NCI-H526 treated with DMSO at 0.1 percent for 48 hours (cell line): ENCODE measurements around the gene OR52H1.

Source experiments
- DNase-seq: peaks from one replicate; lab custom pipeline; 2025; lab: John Stamatoyannopoulos, UW

Gene OR52H1

GRCh38 chr11:5531053-5531831 lies 17.1 kb downstream of the OR52H1 start:
- DNase-seq: no peak

DNA sequence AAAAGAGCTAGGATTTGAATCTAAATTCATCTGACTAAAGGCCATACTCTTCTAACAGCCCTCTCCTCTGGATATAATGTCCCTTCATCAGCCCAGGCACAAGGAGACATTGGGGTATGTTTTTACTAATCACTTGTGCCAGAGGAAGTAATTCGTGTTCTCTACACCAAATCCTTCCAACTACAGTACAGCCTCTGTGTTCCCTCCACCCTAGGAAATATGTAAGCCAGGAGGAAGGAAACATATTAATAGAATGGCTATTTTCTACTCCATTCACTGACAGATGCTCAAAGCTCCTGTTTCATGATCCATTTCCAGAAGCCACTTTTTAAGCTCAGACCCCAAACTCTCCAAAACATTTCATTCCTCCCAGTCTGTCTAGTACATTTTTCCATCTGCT lies 19.8 kb downstream of the OR52H1 start:
- no peak for DNase-seq

- DNase-seq: no peak
Measured at GRCh38 chr11:5527716-5528115, 20.6 kb downstream of the OR52H1 start.

DNA sequence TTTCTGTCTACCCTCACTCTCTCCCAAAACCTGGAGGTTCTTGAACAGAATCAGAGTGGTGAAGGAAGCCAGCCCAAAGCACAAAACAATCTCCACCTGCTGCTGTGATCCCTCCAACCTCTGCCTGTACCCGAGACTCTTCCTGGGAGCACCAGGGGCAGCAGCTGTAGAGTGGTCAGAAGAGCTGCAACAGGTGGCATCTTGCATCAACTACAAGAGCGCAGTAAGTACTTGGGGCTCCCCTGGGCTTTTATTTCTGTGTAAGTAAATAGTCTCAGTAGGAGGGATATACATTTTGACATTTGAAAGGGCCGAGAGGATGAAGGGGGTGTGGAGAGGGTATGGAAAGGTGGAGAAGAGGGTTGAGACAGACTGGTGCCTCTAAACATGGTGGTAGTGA lies 23.6 kb downstream of the OR52H1 start:
- no peak for DNase-seq

DNA sequence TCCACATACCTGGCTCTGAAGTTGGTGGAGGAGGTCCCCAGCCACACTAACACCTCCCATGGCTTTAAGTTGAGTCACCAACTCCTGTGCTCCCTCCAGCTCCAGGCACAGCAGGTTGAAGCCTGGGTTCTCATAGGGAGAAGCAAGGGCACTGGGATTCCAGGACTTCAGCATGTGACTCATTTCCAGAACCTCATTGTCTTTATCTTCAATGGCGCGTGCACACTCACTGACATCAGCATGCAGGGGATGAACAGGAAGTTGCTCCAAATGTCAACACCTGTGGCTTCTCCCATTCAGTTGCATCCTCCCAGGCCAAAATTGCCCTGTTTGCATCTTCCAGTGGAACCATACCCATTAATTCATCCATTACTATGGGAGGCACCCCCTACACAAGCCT lies 26.0 kb downstream of the OR52H1 start:
- DNase-seq: no peak

DNA sequence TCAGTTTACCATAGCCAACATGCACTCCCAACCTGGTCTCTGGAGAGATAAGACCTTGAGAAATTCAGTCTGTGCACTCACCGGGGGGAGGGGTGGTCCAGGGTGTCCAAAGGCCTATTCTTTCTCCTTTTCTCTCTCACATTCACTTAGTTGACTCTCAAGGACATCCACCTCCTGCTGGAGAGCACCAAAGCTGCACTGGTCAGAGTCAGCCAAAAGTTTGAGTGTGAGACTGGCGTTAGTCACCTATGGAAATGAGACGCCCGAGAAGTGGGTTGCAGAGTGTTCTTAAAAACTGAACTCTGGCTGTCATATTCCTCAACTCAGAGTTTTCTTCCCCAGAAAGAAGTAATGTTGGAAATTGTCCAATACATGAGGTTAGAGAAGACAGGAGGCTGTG lies 26.8 kb downstream of the OR52H1 start:
- DNase-seq: no peak

DNA sequence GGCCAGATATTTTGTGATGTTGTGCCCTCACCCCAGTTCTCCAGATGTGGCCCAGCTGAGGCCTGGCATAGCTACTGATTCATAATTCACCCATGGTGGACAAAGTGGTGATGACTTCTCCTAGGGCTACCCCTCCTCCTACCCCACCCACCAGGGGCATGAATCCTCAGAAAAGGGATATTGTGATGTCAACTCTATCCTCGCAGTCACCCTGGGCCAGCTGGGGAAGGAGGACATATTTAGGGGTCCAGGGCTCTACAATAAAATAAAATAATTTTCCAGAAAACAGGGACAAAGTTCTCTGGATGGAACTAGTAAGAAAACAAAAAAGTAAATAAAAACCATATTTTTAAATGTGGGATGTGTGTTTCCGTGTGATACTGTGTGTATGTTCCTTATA lies 31.7 kb downstream of the OR52H1 start, which contains the start of gene UBQLNL:
TSS of gene UBQLNL (minus strand) at position 101 of the 400 bp plus-strand sequence. CDS start 258 bp downstream, outside the sequence.
- no peak for DNase-seq

- DNase-seq: no peak
Measured at GRCh38 chr11:5514841-5515240, 33.5 kb downstream of the OR52H1 start.

- no peak for DNase-seq
Measured at GRCh38 chr11:5509803-5510202, 38.5 kb downstream of the OR52H1 start, which contains the start of gene UBQLN3. Gene UBQLN3 (minus strand): TSS chr11:5509957. CDS start chr11:5509558, 399 bp downstream.

DNA sequence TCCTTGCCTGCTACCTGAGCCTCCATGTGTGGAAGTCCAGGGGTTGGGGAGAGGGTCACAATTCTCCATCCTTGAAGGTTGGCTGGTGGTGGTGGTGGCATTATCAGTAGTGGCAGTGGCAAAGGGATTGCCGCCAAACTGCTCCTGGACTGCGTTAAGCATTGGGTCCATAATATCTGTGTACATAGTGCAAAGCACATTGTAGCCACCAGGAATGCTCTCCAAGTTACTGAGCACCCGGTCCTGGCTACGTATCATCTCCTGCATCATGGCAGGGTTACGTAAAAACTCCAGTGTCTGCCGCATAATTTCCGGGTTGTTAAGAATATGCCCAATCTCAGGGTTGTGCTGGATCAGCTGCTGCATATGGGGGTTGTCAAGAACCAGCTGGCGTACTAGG lies 39.7 kb downstream of the OR52H1 start:
- DNase-seq: no peak

GRCh38 chr11:5507933-5508305 lies 40.4 kb downstream of the OR52H1 start:
- no peak for DNase-seq

DNA sequence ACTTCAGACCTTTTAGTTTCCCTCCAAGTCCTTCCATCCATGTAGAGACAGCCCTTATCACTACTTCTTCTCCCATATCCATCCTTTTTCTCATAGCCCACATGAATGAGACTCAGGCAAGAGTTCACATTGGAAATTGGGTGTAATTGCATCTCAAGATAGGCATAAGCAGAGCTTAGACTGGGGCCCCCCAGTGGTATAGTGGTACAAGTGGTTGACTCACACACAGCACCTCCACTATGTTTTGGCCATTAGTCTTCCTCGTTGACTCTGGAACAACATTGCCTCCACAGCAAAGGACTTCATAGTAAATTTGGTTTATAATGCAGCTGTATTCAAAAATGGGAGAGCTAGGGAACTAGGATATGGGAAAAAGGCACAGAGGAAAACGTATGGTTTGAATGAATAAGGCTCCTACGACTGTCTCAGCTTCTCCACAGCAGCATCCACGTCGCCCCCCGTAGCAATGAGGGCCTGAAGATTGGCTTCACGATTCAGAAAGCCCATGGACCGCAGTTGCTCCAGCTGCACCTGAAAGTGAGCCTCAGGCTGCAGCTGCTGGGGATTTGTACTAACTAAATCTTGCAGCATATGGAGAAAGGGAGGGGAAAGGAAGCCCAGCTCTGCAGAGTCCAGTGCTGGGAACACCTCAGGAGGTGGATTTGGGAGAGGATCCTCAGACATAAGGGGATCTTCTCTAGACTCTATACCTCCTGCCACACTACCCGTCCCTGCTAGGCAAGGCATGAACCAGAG lies 41.0 kb downstream of the OR52H1 start:
- DNase-seq: no peak

DNA sequence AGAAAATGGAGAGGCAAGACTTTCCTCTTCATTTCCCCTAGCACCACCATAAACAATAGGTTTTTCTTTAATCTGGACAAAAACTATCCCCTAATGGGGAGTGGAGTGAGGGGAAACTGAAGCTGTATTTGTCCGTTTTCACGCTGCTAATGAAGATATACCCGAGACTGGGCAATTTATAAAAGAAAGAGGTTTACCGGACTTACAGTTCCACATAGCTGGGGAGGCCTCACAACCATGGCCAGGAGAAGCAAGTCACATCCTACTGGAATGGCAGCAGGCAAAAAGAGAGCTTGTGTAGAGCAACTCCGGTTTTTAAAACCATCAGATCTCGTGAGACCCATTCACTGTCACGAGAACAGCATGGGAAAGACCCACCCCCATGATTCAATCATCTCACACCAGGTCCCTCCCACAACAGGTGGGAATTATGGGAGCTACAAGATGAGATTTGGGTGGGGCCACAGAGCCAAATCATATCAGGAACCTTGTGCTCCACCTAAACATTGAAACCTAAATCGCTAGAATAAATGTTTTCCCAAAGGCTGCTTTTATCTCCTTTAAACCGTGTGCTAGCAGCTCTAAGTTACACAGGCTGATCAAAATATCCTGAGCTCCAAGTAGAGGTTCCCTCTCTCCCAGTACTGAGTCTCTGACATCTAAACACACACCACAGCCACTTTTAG lies 42.8 kb downstream of the OR52H1 start:
- DNase-seq: no peak

- DNase-seq: no peak
Measured at GRCh38 chr11:5504403-5504921, 43.9 kb downstream of the OR52H1 start.

DNA sequence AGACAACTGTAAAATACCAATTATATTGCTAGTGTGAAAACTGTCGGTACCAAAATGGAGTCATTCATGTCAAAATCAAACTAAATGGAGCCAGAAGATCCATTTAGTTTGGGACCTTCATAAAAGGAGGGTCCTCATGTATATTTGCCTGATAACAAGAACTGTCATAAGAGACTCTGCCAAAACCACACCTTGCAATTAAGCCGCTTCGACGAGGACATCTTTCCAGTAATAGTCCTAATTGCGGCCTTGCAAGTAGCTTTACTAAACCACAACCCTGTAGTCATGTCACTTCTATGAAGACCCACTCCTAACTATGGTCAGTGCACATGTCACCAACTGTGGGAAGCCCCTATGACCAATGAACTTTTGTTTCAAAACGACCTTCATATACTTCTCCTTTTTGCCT lies 47.9 kb downstream of the OR52H1 start:
- no peak for DNase-seq

DNA sequence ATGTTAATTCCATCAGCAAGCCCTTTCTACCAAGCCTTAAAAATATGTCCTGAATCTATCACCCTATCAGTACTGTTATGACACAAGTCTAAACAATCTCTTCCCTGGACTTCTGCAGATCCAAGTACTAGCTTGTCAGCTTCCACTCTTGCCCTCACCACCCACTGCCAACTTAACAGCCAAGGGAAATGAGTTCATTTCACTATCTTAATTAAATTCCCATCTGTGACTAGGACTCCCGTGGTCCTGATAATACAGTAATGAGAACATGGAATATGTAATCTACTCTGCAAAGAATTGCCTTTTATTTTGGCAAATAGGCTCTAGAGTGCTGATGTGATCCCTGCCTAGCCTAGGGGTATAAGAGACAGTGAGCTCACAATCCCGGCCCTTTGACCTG lies 48.7 kb downstream of the OR52H1 start:
- DNase-seq: no peak
